DMS153 (cell line): ENCODE measurements around the gene PRPSAP2.
"Not testable (repeated sequence)": the region's sequence is repeated elsewhere in the genome, so short reads cannot be mapped to it uniquely, and the experiment has no call there.

Source experiments
- DNase-seq: peaks from one replicate; lab custom pipeline; 2025; lab: John Stamatoyannopoulos, UW

PRPSAP2 gene, protein sequence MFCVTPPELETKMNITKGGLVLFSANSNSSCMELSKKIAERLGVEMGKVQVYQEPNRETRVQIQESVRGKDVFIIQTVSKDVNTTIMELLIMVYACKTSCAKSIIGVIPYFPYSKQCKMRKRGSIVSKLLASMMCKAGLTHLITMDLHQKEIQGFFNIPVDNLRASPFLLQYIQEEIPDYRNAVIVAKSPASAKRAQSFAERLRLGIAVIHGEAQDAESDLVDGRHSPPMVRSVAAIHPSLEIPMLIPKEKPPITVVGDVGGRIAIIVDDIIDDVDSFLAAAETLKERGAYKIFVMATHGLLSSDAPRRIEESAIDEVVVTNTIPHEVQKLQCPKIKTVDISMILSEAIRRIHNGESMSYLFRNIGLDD

DNA sequence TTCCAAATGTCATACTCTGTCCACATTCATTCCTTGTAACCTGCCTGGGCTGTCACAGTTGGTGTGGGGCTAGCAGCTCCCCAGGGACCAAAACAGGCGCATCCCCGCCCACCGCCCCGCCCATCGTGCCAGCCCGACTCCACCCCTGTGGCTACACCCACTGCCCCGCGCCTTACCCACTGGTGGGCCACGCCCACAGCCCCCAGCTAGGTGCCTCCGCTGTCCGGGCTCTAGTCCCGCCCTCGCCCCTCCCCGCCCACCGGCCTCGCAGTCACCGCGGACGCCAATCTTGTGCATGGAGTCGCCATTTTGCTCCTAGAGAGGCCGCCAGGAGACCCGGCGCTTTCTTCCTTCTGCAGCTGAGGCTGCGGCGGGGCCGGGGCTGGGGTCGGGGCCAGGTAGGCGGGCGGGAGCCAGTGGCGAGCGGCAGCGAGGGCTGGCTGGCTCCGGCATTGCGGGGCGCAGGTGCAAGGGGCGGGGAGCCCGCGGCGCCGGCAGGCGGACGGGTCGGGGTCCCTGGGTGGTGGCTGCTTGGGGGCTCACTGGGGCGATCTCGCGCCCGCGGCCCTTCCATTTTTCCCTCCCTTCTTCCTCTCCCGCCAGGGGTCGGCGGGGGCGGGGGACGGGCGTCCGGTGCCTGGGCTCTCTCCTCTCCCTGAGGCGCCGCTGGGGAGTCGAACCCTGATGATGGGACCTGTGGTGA is at the start of gene PRPSAP2:
Gene PRPSAP2, plus strand, starts transcription at position 268 of the 703 bp plus-strand sequence. CDS start 7,703 bp downstream, outside the sequence.
- peak; percentile 74 for DNase-seq

DNA sequence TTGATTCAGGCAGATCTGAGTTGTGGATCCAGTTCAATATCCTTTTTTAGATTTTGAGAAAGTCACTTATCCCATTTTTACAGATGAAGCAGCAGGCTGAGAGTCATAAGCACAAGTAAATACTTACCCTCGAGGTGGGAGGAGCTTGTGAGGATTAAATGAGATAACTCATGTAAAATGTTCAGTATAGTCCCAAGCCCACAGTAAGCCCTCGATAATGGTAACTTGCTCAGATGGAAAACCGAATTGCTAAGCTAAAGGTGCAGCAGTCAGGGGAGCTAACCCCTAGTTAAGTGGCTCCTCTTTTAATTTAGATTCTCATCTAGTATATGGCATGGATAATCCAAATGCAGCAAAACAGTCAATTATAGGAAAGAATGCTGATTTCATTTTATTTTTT is 42.0 kb upstream of the PRPSAP2 start:
- DNase-seq: not testable (repeated sequence)

DNA sequence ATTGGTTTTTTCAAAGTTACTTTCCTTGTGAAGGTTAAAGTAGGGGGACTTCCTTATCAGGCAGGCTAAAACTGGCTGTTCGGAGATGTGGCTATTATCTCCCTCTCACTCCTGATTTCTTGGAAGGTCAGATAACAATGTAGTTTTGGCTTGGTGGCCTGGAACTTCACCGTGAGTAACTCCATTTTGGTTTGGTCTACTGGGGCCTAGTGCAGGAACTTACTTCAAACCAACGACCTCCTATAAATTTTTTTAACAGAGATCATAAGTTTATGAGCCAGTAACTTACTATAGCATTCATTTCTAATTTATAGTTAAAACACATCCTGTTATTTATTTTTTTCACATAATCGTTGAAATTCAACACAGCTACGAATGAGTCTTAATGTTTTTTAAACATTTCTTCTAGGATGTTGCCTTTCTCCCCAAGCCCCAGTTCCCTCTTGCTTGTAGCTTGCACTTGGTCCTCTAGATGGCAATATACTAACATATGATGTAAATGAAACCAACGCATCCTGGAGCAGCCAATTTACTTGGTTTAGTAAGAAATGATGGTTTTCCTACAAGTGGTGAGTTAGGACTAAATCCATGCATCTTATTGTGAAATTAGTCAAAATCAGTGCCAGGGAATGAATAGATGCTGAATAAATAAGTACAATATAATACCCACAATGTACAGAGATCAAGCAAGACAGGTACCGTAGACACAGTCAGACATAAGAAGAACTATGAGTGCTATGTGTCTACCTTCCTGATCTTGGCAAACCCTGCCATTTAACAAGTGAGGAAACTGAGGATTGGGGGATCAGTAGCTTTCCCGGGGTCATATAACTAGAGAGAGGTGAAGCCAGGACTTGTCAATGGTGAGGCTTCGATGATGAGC is 41.2 kb upstream of the PRPSAP2 start:
- peak; percentile 23 for DNase-seq

DNA sequence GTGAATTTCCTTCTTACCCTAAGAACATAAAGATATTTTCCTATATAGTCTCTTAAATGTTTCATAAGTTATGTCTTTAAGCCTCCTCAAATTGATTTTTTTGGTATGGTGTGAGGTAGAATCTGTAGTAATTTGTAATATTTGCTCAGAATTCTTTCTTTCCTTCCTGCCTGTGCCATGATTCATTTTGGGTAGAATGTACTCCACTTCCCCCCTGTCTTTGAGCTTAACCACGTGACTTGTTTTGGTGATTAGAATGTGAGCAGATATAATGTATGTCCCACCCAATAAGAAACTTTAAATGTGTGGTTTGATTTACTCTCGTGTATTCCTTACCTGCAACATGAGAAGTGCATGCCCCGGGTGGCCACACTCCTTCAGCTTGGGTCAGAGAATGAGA is 36.5 kb upstream of the PRPSAP2 start:
- not testable (repeated sequence) for DNase-seq

GRCh38 chr17:18827613-18828012 is 30.3 kb upstream of the PRPSAP2 start:
- not testable (repeated sequence) for DNase-seq

GRCh38 chr17:18848501-18848900 is 9.4 kb upstream of the PRPSAP2 start:
- no peak for DNase-seq

- DNase-seq: no peak
Observed at GRCh38 chr17:18850679-18851078, 7.3 kb upstream of the PRPSAP2 start.

- DNase-seq: no peak
Observed at GRCh38 chr17:18851201-18851600, 6.7 kb upstream of the PRPSAP2 start.

DNA sequence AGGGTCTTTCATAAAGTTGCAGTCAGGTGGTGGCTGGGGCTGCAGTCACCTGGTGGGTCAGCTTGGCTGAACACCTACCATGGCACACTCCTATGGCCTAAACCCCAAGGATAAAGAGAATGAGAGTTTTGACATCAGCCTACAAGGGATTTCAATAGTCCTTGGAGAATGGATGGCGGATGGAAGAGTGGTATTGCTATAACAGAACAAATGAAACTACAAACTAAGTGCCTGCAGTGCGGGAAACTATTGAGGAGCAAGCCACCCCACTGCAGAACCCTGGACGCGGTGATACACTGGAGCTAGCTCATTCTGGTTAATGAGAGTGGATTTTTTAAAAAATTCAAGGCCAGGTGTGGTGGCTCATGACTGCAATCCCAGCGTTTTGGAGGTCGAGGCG is 3.0 kb upstream of the PRPSAP2 start:
- DNase-seq: no peak

DNA sequence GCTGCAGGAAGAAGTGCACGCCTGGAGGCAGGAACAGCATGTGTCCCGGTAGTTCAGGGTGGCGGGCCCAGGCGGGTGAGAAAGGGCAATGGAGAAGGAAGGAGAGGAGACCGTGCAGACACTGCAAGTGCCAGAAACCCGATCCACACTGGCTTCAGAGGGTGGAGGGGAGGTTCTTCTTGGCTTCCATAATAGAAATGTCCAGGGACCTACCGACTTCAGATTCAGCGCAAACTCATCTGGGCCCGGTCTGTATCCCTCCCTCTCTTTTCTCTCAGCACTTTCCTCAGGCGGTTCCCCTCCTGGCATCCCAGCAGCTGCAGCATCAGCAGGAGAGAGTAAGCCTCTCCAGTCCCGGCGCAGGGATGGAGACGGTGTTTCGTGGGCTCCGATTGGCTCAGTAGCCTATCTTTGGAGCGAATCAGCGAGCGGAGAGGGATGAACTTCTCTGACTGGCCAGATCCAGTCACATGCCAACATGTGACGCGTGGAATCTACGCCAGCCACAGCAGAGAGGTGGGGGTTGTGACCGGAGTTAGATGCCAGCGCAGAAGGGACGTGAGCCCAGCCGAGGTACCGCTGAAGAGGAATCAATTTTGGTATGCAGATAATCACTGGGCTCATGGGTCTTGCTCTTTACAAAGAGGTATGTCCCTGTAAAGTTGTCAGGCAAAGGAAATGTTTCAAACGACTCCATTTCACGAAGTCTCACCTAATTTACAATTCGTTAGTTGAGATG is 1.9 kb upstream of the PRPSAP2 start:
- DNase-seq: peak; percentile 67

DNA sequence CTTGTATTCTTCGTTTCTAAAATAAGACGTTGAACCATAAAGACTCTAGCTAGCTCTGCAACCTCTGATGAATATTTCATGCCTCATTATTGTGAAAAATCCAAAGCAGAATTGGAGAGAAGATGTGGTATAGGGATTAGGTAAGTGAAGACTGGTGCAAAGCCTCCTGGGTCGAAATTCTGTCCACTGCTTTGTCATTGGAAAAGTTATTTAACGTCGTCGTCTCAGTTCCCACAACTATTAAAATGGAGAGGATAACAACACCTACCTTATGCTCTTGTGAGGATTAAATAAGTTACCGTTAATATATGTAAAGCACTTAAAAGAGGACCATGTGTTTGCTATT is 1.4 kb upstream of the PRPSAP2 start:
- DNase-seq: no peak

DNA sequence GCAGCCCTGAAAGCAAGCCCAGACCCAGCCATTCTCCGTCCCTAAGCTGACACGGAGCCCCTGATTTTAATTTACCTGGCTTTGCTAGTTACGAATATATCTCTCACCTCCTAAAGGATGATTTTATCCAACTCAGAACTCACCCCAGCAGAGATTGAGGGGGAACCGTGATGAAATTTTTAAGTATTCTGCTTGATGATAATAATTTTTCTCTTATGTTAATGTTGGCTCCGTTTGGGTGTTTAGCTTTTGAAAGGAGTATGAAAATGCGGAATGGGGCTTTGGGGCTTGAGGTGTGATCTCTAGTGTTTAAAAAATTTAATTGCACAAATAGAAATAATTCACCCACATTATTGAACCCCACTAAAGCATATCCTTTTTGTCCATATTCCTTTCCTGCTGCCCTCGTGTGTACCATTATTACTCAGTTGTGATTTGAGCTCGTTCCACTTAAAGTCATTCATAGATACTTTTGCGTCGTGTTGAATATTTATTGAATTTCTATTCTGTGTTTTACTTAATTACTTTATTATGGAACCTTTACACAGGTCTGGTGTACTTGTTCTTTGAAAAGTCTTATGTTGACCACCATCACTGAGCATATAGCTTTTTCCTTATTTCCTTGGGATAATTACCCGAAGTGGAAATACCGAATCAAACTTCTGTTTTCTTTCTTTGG is 775 bp downstream of the PRPSAP2 start:
- DNase-seq: no peak

DNA sequence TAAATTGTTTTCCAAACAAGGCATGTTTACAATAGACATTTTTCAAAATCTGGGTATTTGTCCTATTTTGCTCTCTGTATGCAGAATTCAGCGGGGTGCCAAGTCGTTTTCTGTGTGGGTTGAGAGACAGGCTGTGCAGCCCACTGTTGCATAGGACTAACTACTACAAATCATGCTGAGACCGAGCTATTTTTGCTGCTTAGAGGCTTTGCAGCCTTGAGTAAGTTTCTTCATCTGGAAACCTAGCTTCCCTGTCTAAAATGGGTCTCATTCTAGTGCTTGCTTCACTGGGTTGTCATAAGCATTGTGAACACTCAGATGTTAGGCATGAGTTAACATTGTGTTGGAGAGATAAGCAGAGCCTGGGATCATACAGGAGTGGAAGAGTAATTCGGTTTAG is 1.3 kb downstream of the PRPSAP2 start:
- no peak for DNase-seq

GRCh38 chr17:18860161-18860972 is 2.4 kb downstream of the PRPSAP2 start:
- DNase-seq: no peak

DNA sequence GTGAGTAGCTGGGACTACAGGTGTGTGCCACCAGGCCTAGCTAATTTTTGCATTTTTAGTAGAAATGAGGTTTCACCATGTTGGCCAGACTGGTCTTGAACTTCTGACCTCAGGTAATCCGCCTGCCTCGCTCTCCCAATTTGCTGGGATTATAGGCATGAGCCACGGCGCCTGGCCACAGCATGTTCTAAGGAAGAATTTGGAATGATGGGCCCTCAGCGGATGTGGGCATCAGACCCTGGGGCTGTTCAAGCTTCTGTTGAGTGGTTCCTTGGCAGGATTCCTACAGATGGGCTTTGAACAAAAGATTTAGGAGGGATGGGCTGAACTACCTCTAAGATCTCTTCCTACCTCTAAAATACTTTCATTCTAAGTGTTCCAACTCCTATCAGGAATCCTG is 4.1 kb downstream of the PRPSAP2 start:
- DNase-seq: no peak

- not testable (repeated sequence) for DNase-seq
Observed at GRCh38 chr17:18864996-18865395, 7.1 kb downstream of the PRPSAP2 start.

DNA sequence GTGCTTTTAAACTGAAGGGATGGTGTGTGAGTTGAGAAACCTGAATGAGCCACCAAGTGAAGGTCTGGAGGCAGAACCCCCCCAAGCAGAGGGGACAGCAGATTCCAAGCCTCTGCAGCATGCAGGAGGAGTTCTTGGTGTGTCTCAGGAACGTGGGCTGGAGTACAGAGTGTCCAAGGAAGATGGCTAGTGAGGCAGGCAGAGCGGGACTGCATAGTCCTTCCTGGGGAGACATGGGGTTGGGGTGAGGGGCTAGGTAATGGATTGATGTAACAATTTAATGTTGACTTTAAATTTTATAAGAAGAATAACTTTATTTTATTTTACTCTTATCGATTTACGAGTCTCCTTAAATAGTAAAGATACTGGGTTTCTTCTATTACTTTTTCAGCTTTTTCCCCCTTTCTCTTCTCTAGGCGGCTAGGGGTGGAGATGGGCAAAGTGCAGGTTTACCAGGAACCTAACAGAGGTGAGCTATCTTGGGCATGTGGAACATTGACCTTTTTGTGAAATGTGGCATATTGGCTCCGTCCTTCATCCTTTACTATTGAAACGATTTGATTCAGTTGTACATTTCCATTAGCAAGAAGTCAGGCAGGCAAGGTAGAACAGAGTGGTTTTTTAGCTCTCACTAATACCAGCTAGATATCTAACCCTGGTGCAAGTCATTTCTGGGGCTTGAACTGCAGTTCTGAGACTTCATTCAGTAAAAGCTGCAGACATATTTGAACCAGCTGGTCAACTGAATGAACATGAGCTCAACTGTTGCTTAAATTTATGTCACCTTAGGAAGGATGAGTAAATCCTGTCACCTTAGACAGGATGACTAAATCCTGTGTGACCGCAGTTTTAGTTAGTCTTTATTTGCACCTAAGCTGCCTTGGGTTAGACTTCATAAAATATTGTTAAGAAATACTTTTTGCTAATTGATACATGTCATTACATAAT is 9.2 kb downstream of the PRPSAP2 start:
- no peak for DNase-seq

GRCh38 chr17:18877104-18877645 is 19.2 kb downstream of the PRPSAP2 start:
- no peak for DNase-seq

DNA sequence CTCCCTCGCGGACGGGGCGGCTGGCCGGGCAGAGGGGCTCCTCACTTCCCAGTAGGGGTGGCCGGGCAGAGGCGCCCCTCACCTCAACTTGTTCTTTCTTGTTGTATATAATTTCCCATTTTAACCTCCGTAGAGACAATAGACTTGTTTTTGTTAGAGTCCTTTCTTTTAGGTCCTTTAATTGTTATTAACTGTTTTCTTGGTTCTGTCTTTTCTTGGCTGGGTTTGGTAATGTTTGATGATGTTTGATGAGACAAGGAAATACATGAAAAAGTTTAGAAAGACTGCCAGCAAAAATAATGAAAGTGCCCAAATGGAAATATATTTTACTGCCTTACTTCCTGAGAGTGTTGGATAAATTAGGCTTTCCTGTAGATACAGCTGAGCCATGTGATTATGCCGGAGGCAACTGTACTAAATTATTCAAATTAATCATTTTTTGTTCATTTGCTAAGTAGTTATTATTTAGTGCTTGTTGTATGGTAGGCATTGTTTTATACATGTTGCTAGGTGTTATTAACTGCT is 30.9 kb downstream of the PRPSAP2 start:
- no peak for DNase-seq
